CD8-positive, alpha-beta memory T cell (primary cell): ENCODE results near the gene TBC1D14. TPM values are rescaled to one million over a fixed set of nuclear protein-coding genes. Genes with fewer than 3 reads are reported as not detected.
"Not testable (repeated sequence)": the region's sequence is repeated elsewhere in the genome, so short reads cannot be mapped to it uniquely, and the experiment has no call there.

Source experiments
- CTCF ChIA-PET: fragments of 350-600 bp; sonication (Branson Sonifier 250); formaldehyde crosslinking; loops from one replicate; lab custom pipeline; 2021; ENCODE audit warnings: antibody characterized with exemption; lab: Charles Lee
- POLR2A ChIA-PET: fragments of 350-600 bp; sonication (Branson Sonifier 250); formaldehyde crosslinking; loops from one replicate; lab custom pipeline; 2021; ENCODE audit warnings: antibody characterized with exemption; lab: Charles Lee
- DNase-seq, 5 donors: peaks; one replicate each; pipeline versions ENCODE4 v3.0.0 to v3.0.0-alpha.2; 2020 to 2022; ENCODE audit warnings: mixed read lengths in 1 of 5
- H3K27ac ChIP-seq: one replicate; pipeline ENCODE4 v1.7.0; 2013; ENCODE audit warnings: low read depth, mild to moderate bottlenecking, low read length, moderate library complexity
- H3K27me3 ChIP-seq: 2 replicates; pipeline ENCODE4 v1.7.0; 2013; ENCODE audit warnings: low read length, mild to moderate bottlenecking; ENCODE audit not compliant: insufficient read depth, poor library complexity, severe bottlenecking
- H3K36me3 ChIP-seq: 2 replicates; pipeline ENCODE4 v1.7.0; 2013; ENCODE audit warnings: mild to moderate bottlenecking, low read length, moderate library complexity; ENCODE audit not compliant: insufficient read depth
- H3K4me1 ChIP-seq: 2 replicates; pipeline ENCODE4 v1.7.0; 2013; ENCODE audit warnings: mild to moderate bottlenecking, low read length, moderate library complexity; ENCODE audit not compliant: insufficient read depth
- H3K4me3 ChIP-seq: 2 replicates; pipeline ENCODE4 v1.7.0; 2013; ENCODE audit warnings: mild to moderate bottlenecking, low read length
- H3K9me3 ChIP-seq: 2 replicates; pipeline ENCODE4 v1.7.0; 2013; ENCODE audit warnings: mild to moderate bottlenecking, low read length
- H3K27ac Mint-ChIP-seq, 8 donors: one replicate each; pipeline ENCODE4 v1.8.0; 2020 to 2021; ENCODE audit warnings: mixed read lengths in 8 of 8, mild to moderate bottlenecking in 6 of 8, inconsistent platforms in 3 of 8, moderate library complexity in 3 of 8
- H3K27me3 Mint-ChIP-seq, 2 donors: one replicate each; pipeline ENCODE4 v1.8.0; 2020 to 2021; ENCODE audit warnings: mixed read lengths in 2 of 2, mild to moderate bottlenecking in 1 of 2, moderate library complexity in 1 of 2
- H3K36me3 Mint-ChIP-seq, 3 donors: one replicate each; pipeline ENCODE4 v1.8.0; 2020 to 2021; ENCODE audit warnings: mixed read lengths in 3 of 3, inconsistent platforms in 1 of 3, mild to moderate bottlenecking in 1 of 3
- H3K4me1 Mint-ChIP-seq, 3 donors: one replicate each; pipeline ENCODE4 v1.8.0; 2020 to 2021; ENCODE audit warnings: mixed read lengths in 3 of 3, inconsistent platforms in 1 of 3, mild to moderate bottlenecking in 1 of 3
- H3K4me3 Mint-ChIP-seq, 7 donors: one replicate each; pipeline ENCODE4 v1.8.0; 2020 to 2021; ENCODE audit warnings: mixed read lengths in 7 of 7, mild to moderate bottlenecking in 6 of 7, moderate library complexity in 4 of 7, inconsistent platforms in 2 of 7
- H3K9me3 Mint-ChIP-seq, 5 donors: one replicate each; pipeline ENCODE4 v1.8.0; 2020 to 2022; ENCODE audit warnings: mixed read lengths in 5 of 5, mild to moderate bottlenecking in 3 of 5, moderate library complexity in 2 of 5, inconsistent platforms in 1 of 5
- polyA plus RNA-seq: library from polyadenylated mRNA; unstranded; fragments of 300-500 nt; fragmentation: Illumina TruSeq; gene quantifications from one replicate; pipeline ENCODE4 v1.2.3, GENCODE V29; 2021
- total RNA-seq, 2 experiments: library from RNA; stranded (reverse); gene quantifications; one replicate each; pipeline ENCODE4 v1.2.3, GENCODE V29; 2021

Gene TBC1D14
- total and polyA plus RNA-seq, 3 experiments from 2014 or later: 38.0 to 48.5 (median 43.7) TPM

DNA sequence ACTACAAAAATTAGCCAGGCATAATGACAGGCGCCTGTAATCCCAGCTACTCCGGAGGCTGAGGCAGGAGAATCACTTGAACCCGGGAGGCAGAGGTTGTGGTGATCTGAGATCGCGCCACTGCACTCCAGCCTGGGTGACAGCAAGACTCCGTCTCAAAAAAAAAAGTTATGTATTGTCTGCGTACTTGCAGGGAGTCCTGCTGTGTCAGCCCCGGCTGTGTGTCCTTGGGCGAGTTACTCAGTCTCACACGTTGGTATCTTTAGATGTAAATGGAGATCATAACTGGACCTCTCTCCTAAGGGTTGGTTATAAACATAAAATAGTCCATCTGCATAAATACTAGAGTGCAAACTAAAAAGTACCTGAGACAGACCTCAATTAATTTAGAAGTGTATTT lies 22.7 kb upstream of the TBC1D14 start:
- DNase-seq: no peak
- Histone ChIP-seq H3K27ac (no peak overlapping the region), H3K9me3 (no peaks in the 10 kb centered on the region), H3K36me3 (peaks cover 13% of the 10 kb centered on the region), H3K4me1 (peaks cover 6% of the 10 kb centered on the region), H3K4me3 (no peak overlapping the region), H3K27me3 (no peaks in the 10 kb centered on the region)
- ChIA-PET CTCF (interaction anchor here (1.0 to 6.0 kb wide), 4 partner anchors 13 to 107 kb away, joined by 3 to 33 read pairs (median 4); no protein-coding TSS in a partner anchor), POLR2A (interaction anchor here (0.6 kb wide), 1 partner anchor 170 kb away, joined by 3 read pairs; no protein-coding TSS in a partner anchor)
- H3K27ac Mint-ChIP-seq: no peak overlapping the region
- H3K27me3 Mint-ChIP-seq: no peaks in the 10 kb centered on the region
- H3K4me3 Mint-ChIP-seq: no peak overlapping the region
- H3K4me1 Mint-ChIP-seq: peaks cover 13 to 28% (median 17%) of the 10 kb centered on the region in 3 donors
- peaks cover 0 to 22% (median 1%) of the 10 kb centered on the region in 3 donors for H3K36me3 Mint-ChIP-seq
- no peaks in the 10 kb centered on the region for H3K9me3 Mint-ChIP-seq

DNA sequence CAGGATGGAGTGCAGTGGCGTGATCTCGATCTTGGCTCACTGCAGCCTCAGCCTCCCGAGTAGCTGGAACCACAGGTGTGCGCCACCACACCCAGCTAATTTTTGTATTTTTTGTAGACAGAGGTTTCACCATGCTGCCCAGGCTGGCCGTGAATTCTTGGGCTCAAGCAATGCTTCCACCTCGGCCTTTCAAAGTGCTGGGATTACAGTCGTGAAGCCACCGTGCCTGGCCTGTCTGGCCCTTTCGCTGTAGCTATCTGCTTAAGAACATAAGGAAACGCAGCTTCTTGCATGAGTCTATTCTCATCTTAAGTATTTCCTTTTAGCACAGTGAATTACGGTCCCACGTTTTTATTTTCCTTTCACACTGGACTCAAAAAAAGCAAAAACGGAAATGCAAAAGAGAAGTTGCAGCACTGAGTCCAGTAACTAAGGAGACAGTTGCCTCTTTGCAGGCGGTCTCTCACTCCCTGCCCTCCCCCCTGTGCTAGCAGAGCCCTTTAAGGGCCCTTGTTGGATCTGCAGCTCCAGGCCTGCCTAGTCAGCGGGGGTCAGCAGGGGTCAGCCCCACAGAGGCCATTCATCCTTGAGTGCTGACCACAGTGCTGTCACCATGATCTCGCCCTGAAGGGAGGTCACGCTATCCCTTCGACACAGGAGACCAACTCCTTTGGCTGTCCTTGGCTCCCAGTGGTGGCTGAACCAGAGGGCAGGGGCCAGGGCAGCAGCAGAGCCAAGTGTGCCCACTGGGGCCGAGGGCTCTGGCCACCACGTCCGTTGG lies 21.8 kb upstream of the TBC1D14 start:
- Mint-ChIP-seq H3K27ac (no peak overlapping the region), H3K36me3 (peaks cover 0 to 13% (median under 1%) of the 10 kb centered on the region in 3 donors), H3K4me1 (peaks cover 22 to 37% (median 26%) of the 10 kb centered on the region in 3 donors), H3K27me3 (no peaks in the 10 kb centered on the region), H3K4me3 (no peak overlapping the region), H3K9me3 (no peaks in the 10 kb centered on the region)
- Histone ChIP-seq H3K4me1 (peaks cover 15% of the 10 kb centered on the region), H3K27ac (no peak overlapping the region), H3K9me3 (no peaks in the 10 kb centered on the region), H3K27me3 (no peaks in the 10 kb centered on the region), H3K4me3 (no peak overlapping the region), H3K36me3 (peaks cover 6% of the 10 kb centered on the region)
- DNase-seq: no peak
- CTCF ChIA-PET: interaction anchor here (6.0 kb wide), 1 partner anchor 14 kb away, joined by 33 read pairs; no protein-coding TSS in a partner anchor
- POLR2A ChIA-PET: no interaction called here

DNA sequence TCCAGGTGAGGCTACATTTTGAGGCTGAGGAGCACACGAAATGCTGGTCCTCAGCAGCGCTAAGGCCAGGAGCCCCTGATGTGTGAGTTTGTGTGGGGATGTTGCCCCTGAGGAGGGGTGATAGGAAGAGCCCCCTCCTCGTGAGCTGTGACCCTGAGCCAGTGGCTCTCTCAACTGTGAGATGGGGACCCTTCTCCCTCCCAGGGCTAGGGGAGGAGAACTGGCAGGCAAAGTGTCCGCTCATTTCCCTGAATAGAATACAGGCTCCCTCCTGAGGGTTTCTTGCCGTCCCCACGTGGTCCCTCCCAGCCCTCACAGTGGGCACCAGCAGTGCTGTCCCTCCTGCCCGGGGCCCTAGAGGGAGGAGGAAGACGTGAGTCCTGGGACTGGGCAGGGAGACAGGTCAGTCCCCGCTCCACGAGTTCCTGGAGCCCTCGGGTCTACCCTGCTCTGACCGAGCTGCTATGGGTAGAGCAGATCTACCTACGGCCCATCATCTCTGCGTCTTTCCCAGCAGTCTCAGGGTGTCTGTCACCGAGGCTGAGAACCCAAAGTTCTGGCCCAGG lies 21.0 kb upstream of the TBC1D14 start:
- Histone ChIP-seq H3K36me3 (no peaks in the 10 kb centered on the region), H3K27me3 (no peaks in the 10 kb centered on the region), H3K27ac (no peak overlapping the region), H3K9me3 (no peaks in the 10 kb centered on the region), H3K4me3 (no peak overlapping the region), H3K4me1 (peaks cover 17% of the 10 kb centered on the region)
- no peaks in the 10 kb centered on the region for H3K9me3 Mint-ChIP-seq
- no peak overlapping the region for H3K27ac Mint-ChIP-seq
- no peak overlapping the region for H3K4me3 Mint-ChIP-seq
- H3K4me1 Mint-ChIP-seq: peaks cover 23 to 43% (median 33%) of the 10 kb centered on the region in 3 donors
- no peak for DNase-seq
- ChIA-PET CTCF (no interaction called here), POLR2A (no interaction called here)
- peaks cover 0 to 5% (median 0%) of the 10 kb centered on the region in 3 donors for H3K36me3 Mint-ChIP-seq
- H3K27me3 Mint-ChIP-seq: no peaks in the 10 kb centered on the region

DNA sequence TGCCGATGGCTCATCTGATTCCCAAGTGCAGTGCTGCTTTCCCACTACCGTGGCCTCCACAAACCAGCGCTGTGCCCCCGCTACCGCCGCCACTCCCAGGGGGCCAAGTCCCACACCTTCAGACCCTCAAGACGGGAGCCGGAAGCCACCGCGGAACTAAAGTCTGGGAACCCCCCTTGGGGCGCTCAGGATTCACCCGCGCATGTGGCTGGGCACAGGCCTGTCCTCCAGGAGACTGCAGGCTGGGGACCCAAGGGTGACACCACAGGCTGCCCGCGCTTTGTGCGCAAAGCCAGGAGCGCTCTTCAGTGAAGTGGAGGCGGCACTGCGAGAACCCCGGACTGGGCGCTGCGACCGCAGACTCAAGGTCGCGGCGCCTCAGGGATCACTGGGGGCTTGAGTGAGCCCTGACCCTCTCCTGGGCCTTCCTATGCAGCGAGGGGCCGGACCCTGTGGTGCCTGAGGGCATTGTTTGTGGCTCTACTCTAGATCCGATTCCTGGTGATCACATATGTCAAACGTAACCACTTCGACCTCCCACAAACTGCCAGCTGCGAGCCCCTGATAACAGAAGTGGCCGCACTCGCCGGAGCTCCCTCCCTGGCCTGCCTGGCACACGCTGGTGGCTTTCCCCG lies 20.4 kb upstream of the TBC1D14 start:
- Mint-ChIP-seq H3K4me3 (no peak overlapping the region), H3K27ac (peak overlapping the region in 1 of 8 donors; percentile 29), H3K27me3 (no peaks in the 10 kb centered on the region), H3K4me1 (peaks cover 23 to 49% (median 39%) of the 10 kb centered on the region in 3 donors), H3K9me3 (no peaks in the 10 kb centered on the region), H3K36me3 (peaks cover 0 to 4% (median 0%) of the 10 kb centered on the region in 3 donors)
- no peak for DNase-seq
- Histone ChIP-seq H3K9me3 (no peaks in the 10 kb centered on the region), H3K27ac (no peak overlapping the region), H3K36me3 (no peaks in the 10 kb centered on the region), H3K4me3 (no peak overlapping the region), H3K4me1 (peaks cover 17% of the 10 kb centered on the region), H3K27me3 (no peaks in the 10 kb centered on the region)
- ChIA-PET POLR2A (no interaction called here), CTCF (interaction anchor here (1.4 kb wide), 1 partner anchor 16 kb away, joined by 4 read pairs; no protein-coding TSS in a partner anchor)

DNA sequence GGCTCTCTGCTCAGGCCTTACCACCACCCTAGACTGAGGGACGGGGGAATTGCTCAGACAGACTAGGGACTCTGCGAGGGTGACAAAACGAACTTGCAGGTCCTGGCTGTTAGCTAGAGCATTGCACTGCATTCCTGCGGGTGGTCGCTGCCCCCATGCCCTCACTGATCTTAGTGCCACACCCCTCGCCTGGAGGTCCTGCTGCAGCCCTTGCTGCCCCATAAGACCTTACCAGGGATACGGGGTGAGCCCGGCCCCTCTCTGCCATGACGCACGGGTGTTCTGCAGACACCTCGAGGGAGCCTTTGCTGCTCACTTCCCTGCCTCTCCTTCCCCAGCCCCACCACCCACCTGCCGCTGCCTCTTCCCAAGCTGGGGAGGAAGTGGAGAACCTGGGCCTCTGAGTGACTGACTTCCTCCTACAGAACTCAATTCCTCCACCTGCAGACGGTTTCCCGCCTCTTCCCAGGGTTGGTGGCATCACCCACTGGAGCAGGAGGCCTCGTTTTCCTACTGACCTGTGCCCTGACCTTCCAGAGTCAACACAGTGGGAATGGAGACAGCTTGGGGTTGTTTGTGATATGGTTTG lies 19.8 kb upstream of the TBC1D14 start:
- no peaks in the 10 kb centered on the region for H3K9me3 ChIP-seq
- CTCF ChIA-PET: interaction anchor here (1.4 kb wide), 1 partner anchor 16 kb away, joined by 4 read pairs; no protein-coding TSS in a partner anchor
- peaks cover 19% of the 10 kb centered on the region for H3K4me1 ChIP-seq

DNA sequence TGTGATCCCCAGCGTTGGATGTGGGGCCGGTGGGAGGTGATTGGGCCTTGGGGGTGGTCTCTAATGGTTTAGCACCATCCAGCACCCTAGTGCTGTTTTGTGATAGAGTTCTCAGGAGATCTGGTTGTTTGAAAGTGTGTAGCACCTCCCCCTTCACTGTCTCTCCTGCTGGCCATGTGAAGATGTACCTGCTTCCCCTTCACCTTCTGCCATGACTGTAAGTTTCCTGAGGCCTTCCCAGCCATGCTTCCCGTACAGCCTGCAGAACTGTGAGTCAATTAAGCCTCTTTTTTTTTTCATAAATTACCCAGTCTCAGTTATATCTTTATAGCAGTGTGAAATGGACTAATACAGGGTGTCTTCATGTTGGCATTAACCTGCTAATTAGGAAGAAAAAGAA lies 19.3 kb upstream of the TBC1D14 start:
- Histone ChIP-seq H3K4me3 (no peak overlapping the region), H3K9me3 (no peaks in the 10 kb centered on the region), H3K27me3 (no peaks in the 10 kb centered on the region), H3K27ac (no peak overlapping the region), H3K4me1 (peaks cover 24% of the 10 kb centered on the region), H3K36me3 (no peaks in the 10 kb centered on the region)
- Mint-ChIP-seq H3K4me1 (peaks cover 23 to 54% (median 46%) of the 10 kb centered on the region in 3 donors), H3K9me3 (no peaks in the 10 kb centered on the region), H3K36me3 (no peaks in the 10 kb centered on the region), H3K4me3 (peak overlapping the region in 1 of 7 donors; percentile 39), H3K27ac (peak overlapping the region in 4 of 8 donors; percentile 7 to 92 (median 64)), H3K27me3 (no peaks in the 10 kb centered on the region)
- POLR2A ChIA-PET: no interaction called here
- CTCF ChIA-PET: interaction anchor here (1.4 kb wide), 1 partner anchor 17 kb away, joined by 4 read pairs; no protein-coding TSS in a partner anchor
- DNase-seq: no peak

More for the DNA sequence above, 19.8 kb upstream of the TBC1D14 start:
- POLR2A ChIA-PET: no interaction called here
- no peak overlapping the region for H3K27ac ChIP-seq
- Mint-ChIP-seq H3K4me1 (peaks cover 23 to 50% (median 43%) of the 10 kb centered on the region in 3 donors), H3K27ac (peak overlapping the region in 1 of 8 donors; percentile 92), H3K36me3 (peaks cover 0 to under 1% (median 0%) of the 10 kb centered on the region in 3 donors), H3K9me3 (no peaks in the 10 kb centered on the region), H3K27me3 (no peaks in the 10 kb centered on the region), H3K4me3 (no peak overlapping the region)
- no peaks in the 10 kb centered on the region for H3K27me3 ChIP-seq
- no peak overlapping the region for H3K4me3 ChIP-seq
- DNase-seq: no peak
- no peaks in the 10 kb centered on the region for H3K36me3 ChIP-seq

DNA sequence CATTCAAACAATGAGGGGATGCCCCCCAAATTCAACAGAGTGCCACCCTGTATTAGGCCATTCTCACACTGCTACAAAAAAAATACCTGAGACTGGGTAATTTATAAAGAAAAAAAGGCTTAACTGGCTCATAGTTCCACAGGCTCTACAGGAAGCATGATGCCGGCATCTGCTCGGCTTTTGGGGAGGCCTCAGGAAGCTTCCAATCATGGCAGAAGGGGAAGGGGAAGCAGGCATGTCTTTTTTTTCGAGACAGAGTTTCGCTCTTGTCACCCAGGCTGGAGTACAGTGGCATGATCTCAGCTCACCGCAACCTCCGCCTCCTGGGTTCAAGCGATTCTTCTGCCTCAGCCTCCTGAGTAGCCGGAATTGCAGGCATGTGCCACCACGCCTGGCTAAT lies 18.7 kb upstream of the TBC1D14 start:
- not testable (repeated sequence) for H3K36me3 ChIP-seq, H3K4me3 ChIP-seq, H3K27me3 ChIP-seq, H3K27me3 Mint-ChIP-seq, H3K9me3 ChIP-seq, H3K27ac ChIP-seq, H3K36me3 Mint-ChIP-seq, H3K9me3 Mint-ChIP-seq, DNase-seq
- H3K27ac Mint-ChIP-seq: peak overlapping the region in 4 of 8 donors; percentile 10 to 82 (median 62)
- peaks cover 24% of the 10 kb centered on the region for H3K4me1 ChIP-seq
- peaks cover 21 to 52% (median 44%) of the 10 kb centered on the region in 3 donors for H3K4me1 Mint-ChIP-seq
- POLR2A ChIA-PET: interaction anchor here (0.6 kb wide), 1 partner anchor 160 kb away, joined by 5 read pairs; no protein-coding TSS in a partner anchor
- CTCF ChIA-PET: interaction anchor here (1.8 kb wide), 1 partner anchor 17 kb away, joined by 6 read pairs; no protein-coding TSS in a partner anchor
- peak overlapping the region in 1 of 7 donors; percentile 69 for H3K4me3 Mint-ChIP-seq
